Endothelial cell of umbilical vein (primary cell): ENCODE results near the gene PTGR3.

ENCODE experiments used
- CTCF ChIP-seq, 2 donors: IDR thresholded peaks; 1 replicate in 1 of 2; 2 replicates in 1 of 2; pipeline ENCODE4 v1.5.1; 2011; ENCODE audit warnings: low read length in 2 of 2, mild to moderate bottlenecking in 2 of 2, moderate library complexity in 2 of 2, control low read depth in 1 of 2, inconsistent platforms in 1 of 2, low read depth in 1 of 2; ENCODE audit not compliant: insufficient read depth in 1 of 2; ENCODE audit errors: extremely low read depth in 1 of 2
- EZH2 ChIP-seq: IDR thresholded peaks from 2 replicates; pipeline ENCODE4 v1.6.1; 2012; ENCODE audit warnings: borderline replicate concordance, low read depth, mild to moderate bottlenecking, moderate library complexity, low read length, inconsistent platforms; ENCODE audit not compliant: severe bottlenecking
- FOS ChIP-seq: IDR thresholded peaks from 2 replicates; pipeline ENCODE4 v1.6.1; 2011; ENCODE audit warnings: mild to moderate bottlenecking, low read length, moderate library complexity, borderline replicate concordance; ENCODE audit not compliant: insufficient read depth
- GATA2 ChIP-seq: IDR thresholded peaks from 2 replicates; pipeline ENCODE4 v1.7.0; 2011; ENCODE audit warnings: low read depth, mild to moderate bottlenecking, moderate library complexity, mixed read lengths, low read length; ENCODE audit not compliant: insufficient read length, insufficient read depth
- JUN ChIP-seq: IDR thresholded peaks from 2 replicates; pipeline ENCODE4 v1.6.1; 2011; ENCODE audit warnings: borderline replicate concordance, low read depth; ENCODE audit not compliant: insufficient read length, insufficient read depth
- MAX ChIP-seq: IDR thresholded peaks from 2 replicates; pipeline ENCODE4 v1.6.1; 2011; ENCODE audit not compliant: insufficient read depth, insufficient read length
- MYC ChIP-seq: IDR thresholded peaks from one replicate; pipeline ENCODE4 v1.6.1; 2011; ENCODE audit warnings: mild to moderate bottlenecking, low read depth, low read length
- POLR2A ChIP-seq: IDR thresholded peaks from 2 replicates; pipeline ENCODE4 v1.6.1; 2012; ENCODE audit warnings: low read depth, mild to moderate bottlenecking, control low read depth, low read length
- POLR2AphosphoS5 ChIP-seq: IDR thresholded peaks from 2 replicates; pipeline ENCODE4 v1.6.1; 2012; ENCODE audit warnings: low read depth, mild to moderate bottlenecking, control low read depth, low read length, moderate library complexity; ENCODE audit not compliant: insufficient read depth

DNA sequence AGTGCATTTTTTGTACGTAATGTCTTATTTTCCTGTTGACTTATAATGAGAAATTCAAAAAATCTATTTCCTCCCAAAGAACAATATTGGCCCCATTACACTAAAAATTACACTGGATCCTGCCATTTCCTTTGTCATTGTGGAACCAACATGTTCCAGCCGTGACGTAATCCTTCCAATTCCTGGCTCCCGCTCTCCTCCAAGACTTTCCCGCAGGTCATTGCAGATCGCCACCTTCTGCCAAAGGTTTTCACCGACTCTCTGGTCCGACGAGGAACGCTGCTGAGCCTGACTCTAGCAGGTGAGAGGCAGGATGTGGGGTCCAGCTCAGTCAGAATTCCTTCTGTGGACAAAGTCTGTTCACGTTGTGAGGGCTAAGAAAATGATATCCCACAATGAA, 38.0 kb downstream of the PTGR3 start:
- TF ChIP-seq POLR2AphosphoS5 (no peak), CTCF (IDR thresholded peaks at IDR 0.05; ENCODE audit: extremely low read depth in 1 of 2, insufficient read depth in 1 of 2, low read depth in 1 of 2, low read length in 2 of 2) (no peak), POLR2A (no peak), MAX (no peak), JUN (no peak), EZH2 (no peak), MYC (no peak), FOS (no peak), GATA2 (no peak)
